IMR-90 (cell line): ENCODE measurements around the gene ACLY. TPM values are rescaled to one million over a fixed set of nuclear protein-coding genes. Genes with fewer than 3 reads are reported as not detected.

Source experiments
- ATAC-seq: fragments of 200-7000 bp; cut with Tn5 transposase; 2 replicates; pipeline ENCODE4 v1.9.1; 2020; ENCODE audit warnings: low read depth, mild to moderate bottlenecking, moderate library complexity
- BruUV-seq: library from RNA; stranded (reverse); fragments of 400-500 nt; replicated peaks from 2 replicates; lab custom pipeline; 2021; lab: Mats Ljungman, UMichigan
- CTCF ChIA-PET: fragments of 300-600 bp; formaldehyde crosslinking; extraction: SDS; loops from one replicate; lab custom pipeline; 2021; ENCODE audit warnings: antibody characterized with exemption; lab: Yijun Ruan, JAX
- POLR2A ChIA-PET: fragments of 300-600 bp; sonication (Branson Sonifier 250); formaldehyde crosslinking; loops from one replicate; lab custom pipeline; 2022; ENCODE audit warnings: antibody characterized with exemption; ENCODE audit not compliant: unreplicated experiment; lab: Charles Lee
- DNase-seq: peaks from one replicate; pipeline ENCODE4 v3.0.0; 2013
- H2AFZ ChIP-seq: replicated peaks from 2 replicates; pipeline ENCODE3; 2013; ENCODE audit warnings: low read length, mild to moderate bottlenecking; ENCODE audit not compliant: poor library complexity
- H2AK5ac ChIP-seq: 2 replicates; pipeline ENCODE4 v1.6.1; 2013; ENCODE audit warnings: low read depth, low read length, inconsistent platforms
- H2AK9ac ChIP-seq: replicated peaks from 2 replicates; pipeline ENCODE3; 2013; ENCODE audit warnings: mild to moderate bottlenecking, low read depth, low read length, moderate library complexity; ENCODE audit not compliant: poor library complexity
- H2BK120ac ChIP-seq: 2 replicates; pipeline ENCODE4 v1.6.1; 2013; ENCODE audit warnings: low read depth, low read length, inconsistent platforms
- H2BK15ac ChIP-seq: 3 replicates; pipeline ENCODE4 v1.6.1; 2013; ENCODE audit warnings: low read depth, low read length, inconsistent platforms
- H2BK20ac ChIP-seq: 2 replicates; pipeline ENCODE4 v1.6.1; 2013; ENCODE audit warnings: low read depth, mild to moderate bottlenecking, inconsistent platforms, low read length, moderate library complexity
- H2BK5ac ChIP-seq: 2 replicates; pipeline ENCODE4 v1.6.1; 2013; ENCODE audit warnings: mild to moderate bottlenecking, low read depth, low read length, inconsistent platforms; ENCODE audit not compliant: poor library complexity, severe bottlenecking
- H3K14ac ChIP-seq: replicated peaks from 2 replicates; pipeline ENCODE4 v1.6.1; 2013; ENCODE audit warnings: low read depth, low read length, inconsistent platforms
- H3K18ac ChIP-seq: 2 replicates; pipeline ENCODE4 v1.6.1; 2013; ENCODE audit warnings: low read depth, low read length, control low read depth
- H3K23ac ChIP-seq: 2 replicates; pipeline ENCODE4 v1.6.1; 2013; ENCODE audit warnings: low read depth, low read length, inconsistent platforms
- H3K27ac ChIP-seq: 2 replicates; pipeline ENCODE4 v1.5.1; 2013; ENCODE audit warnings: mild to moderate bottlenecking, control low read depth, low read length; ENCODE audit not compliant: insufficient read depth
- H3K27me3 ChIP-seq: 2 replicates; pipeline ENCODE4 v1.6.1; 2013; ENCODE audit warnings: low read length; ENCODE audit not compliant: control insufficient read depth, insufficient read depth
- H3K36me3 ChIP-seq: 2 replicates; pipeline ENCODE4 v1.6.1; 2013; ENCODE audit warnings: low read length, mixed read lengths; ENCODE audit not compliant: control insufficient read depth, insufficient read depth
- H3K4ac ChIP-seq: 2 replicates; pipeline ENCODE4 v1.6.1; 2013; ENCODE audit warnings: low read depth, low read length, inconsistent platforms
- H3K4me1 ChIP-seq: 2 replicates; pipeline ENCODE4 v1.6.1; 2013; ENCODE audit warnings: low read length, mixed read lengths; ENCODE audit not compliant: control insufficient read depth, insufficient read depth
- H3K4me2 ChIP-seq: 2 replicates; pipeline ENCODE4 v1.6.1; 2013; ENCODE audit warnings: low read depth, mild to moderate bottlenecking, control low read depth, low read length, moderate library complexity
- H3K4me3 ChIP-seq: 2 replicates; pipeline ENCODE4 v1.5.1; 2013; ENCODE audit warnings: low read depth, mild to moderate bottlenecking, control low read depth, low read length, moderate library complexity; ENCODE audit not compliant: insufficient read depth
- H3K56ac ChIP-seq: 2 replicates; pipeline ENCODE4 v1.6.1; 2013; ENCODE audit warnings: low read length, inconsistent platforms; ENCODE audit not compliant: insufficient read depth; ENCODE audit errors: extremely low read depth
- H3K79me1 ChIP-seq, 2 experiments: 2 replicates each; pipeline ENCODE4 v1.6.1; 2013; ENCODE audit warnings: low read length in 2 of 2, inconsistent platforms in 1 of 2, low read depth in 1 of 2
- H3K9ac ChIP-seq: 2 replicates; pipeline ENCODE4 v1.6.1; 2013; ENCODE audit warnings: low read depth, low read length, control low read depth
- H3K9me1 ChIP-seq: 2 replicates; pipeline ENCODE4 v1.6.1; 2013; ENCODE audit warnings: low read length, inconsistent platforms; ENCODE audit not compliant: insufficient read depth
- H3K9me3 ChIP-seq: 2 replicates; pipeline ENCODE4 v1.6.1; 2013; ENCODE audit warnings: low read length; ENCODE audit not compliant: control insufficient read depth, insufficient read depth
- H4K20me1 ChIP-seq: 2 replicates; pipeline ENCODE4 v1.6.1; 2013; ENCODE audit warnings: low read length, inconsistent platforms; ENCODE audit not compliant: insufficient read depth
- H4K5ac ChIP-seq: 2 replicates; pipeline ENCODE4 v1.6.1; 2013; ENCODE audit warnings: mild to moderate bottlenecking, low read depth, low read length, control low read depth
- H4K8ac ChIP-seq, 2 experiments: 2 replicates each; pipeline ENCODE4 v1.6.1; 2013; ENCODE audit warnings: low read depth in 2 of 2, low read length in 2 of 2, control low read depth in 1 of 2, inconsistent platforms in 1 of 2
- H4K91ac ChIP-seq: 2 replicates; pipeline ENCODE4 v1.6.1; 2013; ENCODE audit warnings: low read depth, low read length, inconsistent platforms; ENCODE audit not compliant: insufficient read depth
- MAZ ChIP-seq: IDR thresholded peaks from 2 replicates; pipeline ENCODE4 v1.6.1; 2012; ENCODE audit warnings: low read depth, mild to moderate bottlenecking, low read length, improper control_type of control experiment, moderate library complexity, borderline replicate concordance
- WGBS, 2 experiments: methylation state at CpG; one replicate each; pipeline versions ENCODE4 v1.1.5 to v1.1.7; 2013; ENCODE audit warnings: missing lambda C conversion rate in 2 of 2; ENCODE audit not compliant: insufficient read length in 1 of 2; ENCODE audit errors: extremely low coverage in 2 of 2; 5-methylcytosine and 5-hydroxymethylcytosine counted together
- dilution Hi-C: fragments of 300-500 bp; cut with HindIII; formaldehyde crosslinking; loops from one replicate; pipeline ENCODE4 v1.14.3; 2018; ENCODE audit warnings: low sequenced_read_pairs; ENCODE audit not compliant: unreplicated experiment
- in situ Hi-C: fragments of 300-500 bp; cut with MboI; formaldehyde crosslinking; loops from 3 replicates; pipeline ENCODE4 v1.14.3; 2019; ENCODE audit warnings: low sequenced_read_pairs, inconsistent platforms, mixed read lengths
- intact Hi-C: fragments of 100-400 bp; cut with micrococcal nuclease; formaldehyde crosslinking; loops from 2 replicates; pipeline ENCODE4 v1.10.0; 2022
- polyA plus RNA-seq, 3 experiments: library from polyadenylated mRNA; depleted of rRNA; stranded (reverse); fragments of >200 nt; gene quantifications; 2 replicates each; pipeline ENCODE4 v1.2.3, GENCODE V29; 2012; ENCODE audit warnings: low replicate concordance in 1 of 3
- total RNA-seq: library from RNA; depleted of rRNA; stranded (reverse); fragments of >200 nt; gene quantifications from 2 replicates; pipeline ENCODE4 v1.2.3, GENCODE V29; 2012

Gene ACLY
- total and polyA plus RNA-seq, 2 of the 4 experiments (the other 2 are of a cell fraction): 167 to 230 TPM

GRCh38 chr17:41823141-41823524, 95.6 kb downstream of the ACLY start:
- Histone ChIP-seq H3K27me3 (no peaks in the 10 kb centered on the region), H4K20me1 (peaks cover 35% of the 10 kb centered on the region), H3K4ac (no peak overlapping the region), H4K91ac (no peak overlapping the region), H2AFZ (peak overlapping the region; percentile 14), H2BK5ac (no peak overlapping the region), H3K9ac (no peak overlapping the region), H3K23ac (no peak overlapping the region), H4K5ac (no peak overlapping the region), H2AK5ac (no peak overlapping the region), H3K4me1 (peaks cover 2% of the 10 kb centered on the region; the same call in 1 of the 2 replicates), H3K9me3 (no peaks in the 10 kb centered on the region), H3K4me2 (no peak overlapping the region), H4K8ac (0 out of 4 replicates have a peak overlapping the region, but pooled peaks of 1 of the 2 experiments have one; percentile 2), H3K36me3 (peaks cover 47% of the 10 kb centered on the region), H3K56ac (no peak overlapping the region), H2BK15ac (no peak overlapping the region), H3K18ac (no peak overlapping the region), H2AK9ac (no peak overlapping the region), H2BK120ac (no peak overlapping the region), H3K27ac (no peak overlapping the region), H3K79me1 (peaks cover 6 to 43% of the 10 kb centered on the region in 2 experiments), H3K9me1 (peaks cover 9% of the 10 kb centered on the region), H3K4me3 (no peak overlapping the region), H3K14ac (no peak overlapping the region), H2BK20ac (no peak overlapping the region)
- TF ChIP-seq MAZ: no peak
- in situ Hi-C loops: no loop called here
- BruUV-seq: no TSS peak
- ChIA-PET CTCF (no interaction called here), POLR2A (interaction anchor here (1.5 kb wide), 1 partner anchor 8 kb away, joined by 3 read pairs; no protein-coding TSS in a partner anchor)
- no peak for DNase-seq
- dilution Hi-C loops: no loop called here
- intact Hi-C loops: no loop called here
- no CpG with 5 or more reads among the region's 1 CpG for WGBS, 2 experiments
- ATAC-seq: peak; percentile 12
